Tibial nerve (tissue), 4 donors: Measurements from ENCODE around the gene BOD1L1. TPM values are rescaled to one million over a fixed set of nuclear protein-coding genes. Genes with fewer than 3 reads are reported as not detected.

Source experiments
- DNase-seq, 2 donors: peaks; one replicate each; pipeline ENCODE4 v3.0.0-alpha.2; 2019; ENCODE audit warnings: low spot score in 2 of 2
- H3K27ac ChIP-seq, 4 donors: fragments of 200-600 bp; sonication (generic) in 3 of 4; one replicate each; pipeline ENCODE4 v1.5.1; 2017 to 2019; ENCODE audit warnings: mild to moderate bottlenecking in 1 of 4
- H3K27me3 ChIP-seq, 2 donors: fragments of 200-600 bp; sonication (generic) in 1 of 2; one replicate each; pipeline versions ENCODE4 v1.5.1 to v1.6.0; 2017 to 2019
- H3K36me3 ChIP-seq, 3 donors: fragments of 200-600 bp; sonication (generic); one replicate each; pipeline ENCODE4 v1.5.1; 2018 to 2019
- H3K4me1 ChIP-seq, 4 donors: fragments of 200-600 bp; sonication (generic) in 3 of 4; one replicate each; pipeline ENCODE4 v1.5.1; 2017 to 2019
- H3K4me3 ChIP-seq, 4 donors: fragments of 200-600 bp; sonication (generic) in 3 of 4; one replicate each; pipeline ENCODE4 v1.5.1; 2017 to 2019; ENCODE audit warnings: mild to moderate bottlenecking in 1 of 4, moderate library complexity in 1 of 4
- H3K9me3 ChIP-seq, 4 donors: fragments of 200-600 bp; sonication (generic) in 3 of 4; one replicate each; pipeline ENCODE4 v1.5.1; 2017 to 2019
- CTCF ChIP-seq, 5 experiments: fragments of 200-600 bp in 3 of 5; fragments of 450-650 bp in 2 of 5; sonication (generic) in 3 of 5; IDR thresholded peaks; one replicate each; pipeline ENCODE4 v1.5.1; 2016 to 2019; ENCODE audit warnings: antibody characterized with exemption in 5 of 5, mild to moderate bottlenecking in 3 of 5, moderate library complexity in 2 of 5
- EP300 ChIP-seq, 2 donors: sonication (generic); formaldehyde crosslinking; IDR thresholded peaks; one replicate each; pipeline ENCODE4 v1.6.1; 2017; ENCODE audit warnings: antibody characterized with exemption in 2 of 2, mild to moderate bottlenecking in 1 of 2
- POLR2A ChIP-seq, 2 donors: fragments of 450-650 bp; IDR thresholded peaks; one replicate each; pipeline ENCODE4 v1.6.1; 2017; ENCODE audit warnings: antibody characterized with exemption in 2 of 2, mild to moderate bottlenecking in 2 of 2, moderate library complexity in 2 of 2
- WGBS, 2 donors: methylation state at CpG; one replicate each; pipeline ENCODE4 v1.1.5; 2018; 5-methylcytosine and 5-hydroxymethylcytosine counted together
- small RNA-seq: library from RNA; depleted of rRNA; stranded (forward); fragments of <200 nt; gene quantifications from one replicate; pipeline ENCODE3, GENCODE V24; 2016
- total RNA-seq, 4 donors: library from RNA; depleted of rRNA; stranded (reverse); fragments of >200 nt; gene quantifications; one replicate each; pipeline ENCODE4 v1.1.0, GENCODE V29; 2016

BOD1L1 gene
- total RNA-seq, 4 donors from 2014 or later = 41.5 to 53.8 (median 47.8) TPM

- Histone ChIP-seq H3K27me3 (peaks cover 0 to 80% of the 10 kb centered on the region in 2 donors), H3K27ac (no peak overlapping the region), H3K4me3 (no peak overlapping the region), H3K36me3 (peaks cover 0 to 8% (median 0%) of the 10 kb centered on the region in 3 donors), H3K9me3 (peaks cover 0 to 23% (median 8%) of the 10 kb centered on the region in 4 donors), H3K4me1 (peaks cover 0 to 22% (median 0%) of the 10 kb centered on the region in 4 donors)
- TF ChIP-seq POLR2A (IDR thresholded peaks at IDR 0.05) (no peak), EP300 (IDR thresholded peaks at IDR 0.05) (no peak), CTCF (IDR thresholded peaks at IDR 0.05) (no peak)
- DNase-seq = no peak
- 7 to 9% methylated on average over 15 to 17 of the region's 17 CpGs for WGBS, 2 donors
Observed at GRCh38 chr4:13523105-13523477, 104.4 kb downstream of the BOD1L1 start.

- Histone ChIP-seq H3K9me3 (peaks cover 0 to 23% (median 8%) of the 10 kb centered on the region in 4 donors), H3K36me3 (peaks cover 0 to 8% (median 0%) of the 10 kb centered on the region in 3 donors), H3K27me3 (peaks cover 0 to 74% of the 10 kb centered on the region in 2 donors), H3K27ac (no peak overlapping the region), H3K4me3 (peak overlapping the region in 1 of 4 donors; percentile 11), H3K4me1 (peaks cover 0 to 16% (median 0%) of the 10 kb centered on the region in 4 donors)
- TF ChIP-seq POLR2A (IDR thresholded peaks at IDR 0.05) (no peak), EP300 (IDR thresholded peaks at IDR 0.05) (no peak), CTCF (IDR thresholded peaks at IDR 0.05) (no peak)
- DNase-seq = no peak
- WGBS, 2 donors = 6 to 7% methylated on average over 30 to 46 of the region's 49 CpGs
Observed at GRCh38 chr4:13522282-13523104, 105.0 kb downstream of the BOD1L1 start.

GRCh38 chr4:13521047-13521446, 106.5 kb downstream of the BOD1L1 start:
- no peak overlapping the region for H3K4me3 ChIP-seq
- peaks cover 0 to 8% (median 0%) of the 10 kb centered on the region in 3 donors for H3K36me3 ChIP-seq
- TF ChIP-seq POLR2A (IDR thresholded peaks at IDR 0.05) = no peak
- TF ChIP-seq EP300 (IDR thresholded peaks at IDR 0.05) = no peak
- TF ChIP-seq CTCF (IDR thresholded peaks at IDR 0.05) = no peak
- peaks cover 0 to 15% (median 0%) of the 10 kb centered on the region in 4 donors for H3K4me1 ChIP-seq
- H3K27ac ChIP-seq = no peak overlapping the region
- no peak for DNase-seq
- WGBS, 2 donors = 55% methylated on average over 2 of the region's 2 CpGs
- peaks cover 0 to 23% (median 8%) of the 10 kb centered on the region in 4 donors for H3K9me3 ChIP-seq
- H3K27me3 ChIP-seq = peaks cover 0 to 65% of the 10 kb centered on the region in 2 donors

Small RNAs within 50 kb of the gene (small RNA-seq; reads per million reads assigned to genes)
- gene MIR5091 = not detected

Other genes with a start within 250 kb of the BOD1L1 start
- 10 to 100 TPM; 18.3 to 32.2 (median 28.5) TPM for gene RAB28, start 143.4 kb downstream of the BOD1L1 start, total RNA-seq
- gene NKX3-2, start 83.2 kb downstream of the BOD1L1 start, total RNA-seq = under 1 TPM in 3 of 4 donors, not detected in 1; 0.22 to 0.84 (median 0.30) TPM